ACC112 (cell line): ENCODE measurements around the gene TOLLIP.
"Not testable (repeated sequence)": the region's sequence is repeated elsewhere in the genome, so short reads cannot be mapped to it uniquely, and the experiment has no call there.

Source experiments
- H2AFZ ChIP-seq: fragments of 200-600 bp; sonication (generic); one replicate; pipeline ENCODE4 v1.6.0; 2017; ENCODE audit warnings: antibody characterized with exemption, low read length; ENCODE audit not compliant: unreplicated experiment
- H3K27ac ChIP-seq: fragments of 200-600 bp; sonication (generic); 2 replicates; pipeline ENCODE4 v1.5.1; 2014; ENCODE audit warnings: low read depth, mild to moderate bottlenecking, antibody characterized with exemption, low read length, moderate library complexity
- H3K27me3 ChIP-seq: fragments of 200-600 bp; sonication (generic); 2 replicates; pipeline ENCODE4 v1.6.1; 2014; ENCODE audit warnings: mild to moderate bottlenecking, antibody characterized with exemption, low read length, moderate library complexity, mixed read lengths; ENCODE audit not compliant: insufficient read depth
- H3K36me3 ChIP-seq: fragments of 200-600 bp; sonication (generic); 2 replicates; pipeline ENCODE4 v1.6.1; 2016; ENCODE audit warnings: mild to moderate bottlenecking, antibody characterized with exemption, low read length, moderate library complexity, mixed read lengths; ENCODE audit not compliant: insufficient read depth
- H3K4me1 ChIP-seq: fragments of 200-600 bp; sonication (generic); one replicate; pipeline ENCODE4 v1.6.1; 2016; ENCODE audit warnings: low read length, mixed read lengths; ENCODE audit not compliant: insufficient read depth, unreplicated experiment, control insufficient read depth
- H3K4me3 ChIP-seq: fragments of 200-600 bp; sonication (generic); 2 replicates; pipeline ENCODE4 v1.5.1; 2014; ENCODE audit warnings: mild to moderate bottlenecking, low read depth, low read length
- H3K79me2 ChIP-seq: fragments of 200-600 bp; sonication (generic); one replicate; pipeline ENCODE4 v1.6.0; 2016; ENCODE audit warnings: low read length; ENCODE audit not compliant: control insufficient read depth, unreplicated experiment, insufficient read depth

The TOLLIP gene

DNA sequence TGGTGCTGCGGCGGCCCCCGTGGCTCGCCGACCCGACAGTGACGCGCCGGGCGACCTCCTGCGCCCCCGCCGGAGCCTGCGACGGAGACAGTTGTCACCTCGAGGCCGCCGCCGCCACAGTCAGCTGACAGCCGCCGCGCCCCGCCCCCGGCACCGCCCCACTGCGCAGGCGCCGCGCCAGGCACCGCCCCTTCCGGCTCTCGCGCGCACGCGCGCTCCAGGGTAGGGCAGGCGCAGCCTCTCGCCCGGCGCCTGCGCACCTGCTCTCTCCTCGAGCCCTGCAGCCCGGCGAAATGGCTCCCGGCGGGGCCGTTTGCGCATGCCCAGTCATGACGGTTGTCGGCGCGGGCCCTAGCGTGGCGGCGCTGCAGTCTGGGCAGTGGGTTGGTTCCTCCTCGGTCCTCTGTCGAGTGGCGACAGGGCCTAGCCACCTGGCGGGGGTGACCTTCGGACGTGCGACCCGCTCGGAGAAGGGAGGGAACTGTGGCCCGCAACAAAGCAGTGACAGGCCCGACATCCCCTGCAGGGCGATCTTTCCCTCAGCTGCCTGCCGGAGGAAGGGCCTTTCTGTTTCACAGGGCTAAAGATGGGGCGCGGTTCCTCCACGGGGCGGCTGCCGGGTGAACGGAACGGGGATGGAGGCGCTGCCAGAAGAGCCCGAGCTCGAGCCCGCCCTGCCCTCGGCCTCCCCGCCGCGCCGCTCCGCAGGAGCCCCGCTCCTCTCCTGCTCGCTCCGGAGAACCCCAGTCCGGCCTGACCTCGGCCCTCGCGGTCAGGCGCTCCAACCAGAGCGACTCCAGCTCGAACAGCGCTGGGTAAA, at the start of gene TOLLIP:
TOLLIP (minus strand) TSS at position 135 of the 820 bp plus-strand sequence; CDS start at position 1, 134 bp downstream.
- H2AFZ ChIP-seq = peak within 1 kb of the TSS; percentile 99
- peaks cover 20% of the 10 kb centered on the region for H3K4me1 ChIP-seq
- peaks cover 44% of the 10 kb centered on the region for H3K79me2 ChIP-seq
- peaks cover 4% of the 10 kb centered on the region; the same call in 1 of the 2 replicates for H3K36me3 ChIP-seq
- H3K4me3 ChIP-seq = peak within 1 kb of the TSS; percentile 80
- peak within 1 kb of the TSS; percentile 26; the same call in 1 of the 2 replicates for H3K27ac ChIP-seq
- H3K27me3 ChIP-seq = 0 out of 2 replicates have a peak, but pooled peaks cover 4% of the 10 kb centered on the region

DNA sequence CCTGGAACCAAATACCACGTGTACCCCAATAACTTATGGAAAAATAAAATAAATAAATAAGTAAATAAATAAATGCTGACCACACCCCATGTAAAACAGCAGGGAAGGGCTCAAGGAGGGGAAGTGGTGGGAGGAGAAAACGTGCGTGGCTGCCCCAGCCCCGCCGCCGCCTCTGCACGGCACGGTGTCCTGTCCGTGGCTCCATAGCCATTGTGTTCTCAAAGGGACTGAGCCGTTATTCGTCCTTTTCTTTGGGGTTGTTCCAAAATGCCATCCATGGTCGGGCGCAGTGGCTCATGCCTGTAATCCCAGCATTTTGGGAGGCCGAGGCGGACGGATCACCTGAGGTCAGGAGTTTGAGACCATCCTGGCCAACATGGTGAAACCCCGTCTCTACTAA, 49.5 kb upstream of the TOLLIP start:
- H3K4me1 ChIP-seq, H3K4me3 ChIP-seq: not testable (repeated sequence)
- H3K27me3 ChIP-seq = peaks cover 31% of the 10 kb centered on the region

DNA sequence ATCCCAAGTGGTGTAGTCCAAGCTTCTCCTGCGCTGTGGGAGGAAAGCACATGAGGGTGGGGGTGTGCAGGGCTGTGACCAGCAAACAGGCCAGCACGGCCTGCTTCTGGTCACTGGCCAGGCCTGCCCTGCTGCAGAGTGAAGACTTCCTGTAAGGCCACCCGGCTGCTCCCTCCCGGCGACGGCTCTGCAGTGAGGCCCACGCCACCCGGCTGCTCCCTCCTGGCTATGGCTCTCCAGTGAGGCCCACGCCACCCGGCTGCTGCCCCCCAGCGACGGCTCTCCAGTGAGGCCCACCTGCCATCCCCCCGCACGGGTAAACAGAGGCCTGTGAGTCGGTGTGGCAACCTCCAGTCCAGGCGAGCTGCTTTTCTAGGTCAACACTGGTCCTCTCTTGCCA, 48.9 kb upstream of the TOLLIP start:
- H3K27ac ChIP-seq = no peak overlapping the region
- H2AFZ ChIP-seq = no peak overlapping the region
- H3K4me3 ChIP-seq = no peak overlapping the region
- H3K4me1 ChIP-seq = no peaks in the 10 kb centered on the region
- H3K27me3 ChIP-seq = peaks cover 25% of the 10 kb centered on the region
- no peaks in the 10 kb centered on the region for H3K36me3 ChIP-seq
- no peaks in the 10 kb centered on the region for H3K79me2 ChIP-seq

More for the DNA sequence above, 49.5 kb upstream of the TOLLIP start:
- H3K79me2 ChIP-seq, H3K36me3 ChIP-seq, H2AFZ ChIP-seq, H3K27ac ChIP-seq: not testable (repeated sequence)

DNA sequence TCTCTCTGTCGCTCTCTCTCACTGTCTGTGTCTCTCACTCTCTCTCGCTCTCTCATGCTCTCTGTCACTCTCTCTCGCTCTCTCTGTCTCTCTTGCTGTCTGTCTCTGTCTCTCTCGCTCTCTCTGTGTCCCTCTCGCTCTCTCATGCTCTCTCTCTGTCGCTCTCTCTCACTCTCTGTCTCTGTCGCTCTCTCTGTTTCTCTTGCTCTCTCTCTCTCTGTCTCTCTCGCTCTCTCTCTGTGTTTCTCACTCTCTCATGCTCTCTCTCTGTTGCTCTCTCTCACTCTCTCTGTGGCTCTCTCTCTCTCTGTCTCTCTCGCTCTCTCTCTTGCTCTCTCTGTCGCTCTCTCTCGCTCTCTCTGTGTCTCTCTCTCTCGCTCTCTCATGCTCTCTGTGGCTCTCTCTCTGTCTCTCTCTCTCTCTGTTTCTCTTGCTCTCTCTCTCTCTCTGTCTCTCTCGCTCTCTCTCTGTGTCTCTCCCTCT, 47.1 kb upstream of the TOLLIP start:
- Histone ChIP-seq H3K27ac (no peak overlapping the region), H3K36me3 (no peaks in the 10 kb centered on the region), H2AFZ (no peak overlapping the region), H3K4me3 (no peak overlapping the region), H3K4me1 (no peaks in the 10 kb centered on the region), H3K79me2 (no peaks in the 10 kb centered on the region), H3K27me3 (peaks cover 20% of the 10 kb centered on the region)

DNA sequence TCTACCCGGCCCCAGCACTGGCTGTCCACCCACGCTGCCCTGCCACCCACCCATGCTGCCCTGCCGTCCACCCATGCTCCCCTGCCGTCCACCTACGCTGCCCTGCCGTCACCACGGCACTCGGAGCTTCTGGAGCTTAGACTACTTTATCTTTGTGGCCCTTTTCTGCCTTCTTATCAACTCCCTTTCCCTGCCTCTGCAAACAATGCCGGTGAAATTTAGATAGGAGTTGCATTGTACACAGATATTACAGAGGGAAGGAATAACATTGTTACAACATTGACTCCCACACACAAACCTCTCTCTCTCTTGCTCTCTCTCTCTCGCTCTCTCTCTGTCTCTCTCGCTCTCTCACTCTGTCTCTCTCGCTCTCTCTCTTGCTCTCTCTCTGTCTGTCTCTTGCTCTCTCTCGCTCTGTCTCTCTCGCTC, 46.6 kb upstream of the TOLLIP start:
- H3K79me2 ChIP-seq = no peaks in the 10 kb centered on the region
- no peaks in the 10 kb centered on the region for H3K36me3 ChIP-seq
- no peaks in the 10 kb centered on the region for H3K4me1 ChIP-seq
- H3K27ac ChIP-seq = no peak overlapping the region
- H2AFZ ChIP-seq = no peak overlapping the region
- peaks cover 24% of the 10 kb centered on the region for H3K27me3 ChIP-seq
- no peak overlapping the region for H3K4me3 ChIP-seq

DNA sequence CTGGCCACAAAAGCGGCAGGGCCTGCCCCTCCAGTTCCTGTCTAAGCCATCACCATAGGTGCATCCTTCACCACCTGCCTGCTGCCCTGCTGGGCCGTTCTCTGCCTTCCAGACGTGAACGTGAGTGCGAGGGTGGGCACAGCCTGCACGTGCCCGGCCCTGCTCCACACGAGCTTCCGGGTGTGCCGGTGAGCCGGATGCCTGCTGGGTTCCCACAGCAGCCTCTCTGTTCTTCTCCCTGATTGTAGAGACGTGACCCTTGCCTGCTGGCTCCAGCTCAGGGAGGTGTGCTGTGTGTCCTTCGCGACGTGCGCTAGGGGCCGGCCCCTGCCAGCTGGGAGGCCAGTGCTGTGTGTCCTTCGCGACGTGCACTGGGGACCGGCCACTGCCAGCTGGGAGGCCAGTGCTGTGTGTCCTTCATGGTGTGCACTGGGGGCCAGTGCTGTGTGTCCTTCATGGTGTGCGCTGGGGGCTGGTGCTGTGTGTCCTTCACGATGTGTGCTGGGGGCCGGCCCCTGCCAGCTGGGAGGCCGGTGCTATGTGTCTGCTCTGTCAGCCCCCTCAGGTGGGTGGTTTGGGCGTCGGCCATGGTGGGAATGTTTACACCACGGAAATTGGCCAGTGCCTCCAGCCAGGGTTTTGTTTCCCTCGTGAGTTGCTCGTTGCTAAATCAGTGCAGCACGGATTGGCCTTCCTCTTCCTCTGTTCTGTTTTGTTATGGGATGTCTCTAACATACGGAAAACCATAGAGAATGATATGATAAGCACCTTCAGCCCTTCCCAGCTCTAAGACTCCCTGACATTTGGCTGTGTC, 44.9 kb upstream of the TOLLIP start:
- Histone ChIP-seq H2AFZ (no peak overlapping the region), H3K36me3 (no peaks in the 10 kb centered on the region), H3K4me3 (no peak overlapping the region), H3K27me3 (peaks cover 24% of the 10 kb centered on the region), H3K4me1 (no peaks in the 10 kb centered on the region), H3K79me2 (no peaks in the 10 kb centered on the region), H3K27ac (no peak overlapping the region)

DNA sequence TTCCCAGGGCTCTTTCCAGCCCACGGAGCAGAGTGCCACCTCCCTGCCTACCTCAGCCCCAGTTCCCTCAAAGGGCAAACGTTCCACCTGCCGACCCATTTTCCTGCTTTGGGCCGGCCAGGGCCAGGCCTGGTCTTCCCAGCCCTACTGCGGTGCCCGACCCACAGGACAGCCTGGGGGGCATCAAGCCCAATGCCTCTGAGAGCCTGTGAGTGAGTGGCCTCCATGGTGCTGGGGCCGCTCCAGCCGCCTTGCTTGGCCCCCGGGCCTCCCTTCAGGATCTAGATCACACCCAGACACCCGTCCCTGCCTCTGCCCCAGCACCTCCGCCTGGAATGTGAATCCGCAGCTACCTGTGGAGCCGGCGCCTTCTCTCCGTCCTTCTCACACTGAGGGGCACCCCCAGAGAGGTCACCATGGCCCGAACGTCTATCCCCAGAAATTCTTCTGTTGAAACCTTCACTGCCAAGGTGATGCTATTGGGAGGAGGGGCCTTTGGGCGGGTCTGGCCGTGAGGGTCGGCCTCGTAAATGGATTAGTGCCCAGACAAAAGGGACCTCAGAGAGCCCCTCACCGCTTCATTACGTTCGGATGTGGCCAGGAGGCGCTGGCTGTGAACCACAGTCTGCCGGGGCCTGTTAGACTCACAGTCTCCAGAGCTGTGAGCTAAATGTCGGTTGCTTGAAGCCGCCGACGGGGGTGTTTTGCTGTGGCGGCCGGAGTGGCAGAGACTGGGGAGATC, 44.1 kb upstream of the TOLLIP start:
- no peak overlapping the region for H3K4me3 ChIP-seq

DNA sequence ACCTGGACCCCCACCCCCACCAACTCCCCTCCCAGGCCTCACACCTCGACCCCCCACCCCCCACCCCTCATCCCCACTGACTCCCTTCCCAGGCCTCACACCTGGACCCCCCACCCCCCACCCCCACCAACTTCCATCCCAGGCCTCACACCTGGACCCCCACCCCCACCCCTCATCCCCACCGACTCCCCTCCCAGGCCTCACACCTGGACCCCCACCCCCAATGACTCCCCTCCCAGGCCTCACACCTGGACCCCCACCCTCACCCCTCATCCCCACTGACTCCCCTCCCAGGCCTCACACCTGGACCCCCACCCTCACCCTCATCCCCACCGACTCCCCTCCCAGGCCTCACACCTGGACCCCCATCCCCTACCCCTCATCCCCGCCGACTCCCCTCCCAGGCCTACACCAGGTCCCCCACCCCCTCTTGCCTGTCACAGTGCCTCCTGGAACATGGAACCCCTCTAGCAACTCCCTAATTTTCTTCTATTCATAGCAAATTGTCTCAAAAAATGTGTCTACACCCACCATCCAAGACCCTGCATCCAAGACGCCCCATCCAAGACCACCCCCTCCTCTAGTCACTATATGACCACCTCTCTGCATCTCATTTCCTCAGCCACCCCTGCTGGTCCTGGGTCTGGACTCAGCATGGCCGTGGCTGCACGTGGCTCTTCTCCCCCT, 43.4 kb upstream of the TOLLIP start:
- Histone ChIP-seq H3K36me3 (no peaks in the 10 kb centered on the region), H3K27me3 (peaks cover 20% of the 10 kb centered on the region), H3K4me3 (no peak overlapping the region), H3K4me1 (no peaks in the 10 kb centered on the region), H3K27ac (no peak overlapping the region), H2AFZ (no peak overlapping the region), H3K79me2 (no peaks in the 10 kb centered on the region)

More for the DNA sequence above, 44.1 kb upstream of the TOLLIP start:
- Histone ChIP-seq H3K27ac (no peak overlapping the region), H3K4me1 (no peaks in the 10 kb centered on the region), H3K27me3 (peaks cover 24% of the 10 kb centered on the region), H3K79me2 (no peaks in the 10 kb centered on the region), H2AFZ (no peak overlapping the region), H3K36me3 (no peaks in the 10 kb centered on the region)

DNA sequence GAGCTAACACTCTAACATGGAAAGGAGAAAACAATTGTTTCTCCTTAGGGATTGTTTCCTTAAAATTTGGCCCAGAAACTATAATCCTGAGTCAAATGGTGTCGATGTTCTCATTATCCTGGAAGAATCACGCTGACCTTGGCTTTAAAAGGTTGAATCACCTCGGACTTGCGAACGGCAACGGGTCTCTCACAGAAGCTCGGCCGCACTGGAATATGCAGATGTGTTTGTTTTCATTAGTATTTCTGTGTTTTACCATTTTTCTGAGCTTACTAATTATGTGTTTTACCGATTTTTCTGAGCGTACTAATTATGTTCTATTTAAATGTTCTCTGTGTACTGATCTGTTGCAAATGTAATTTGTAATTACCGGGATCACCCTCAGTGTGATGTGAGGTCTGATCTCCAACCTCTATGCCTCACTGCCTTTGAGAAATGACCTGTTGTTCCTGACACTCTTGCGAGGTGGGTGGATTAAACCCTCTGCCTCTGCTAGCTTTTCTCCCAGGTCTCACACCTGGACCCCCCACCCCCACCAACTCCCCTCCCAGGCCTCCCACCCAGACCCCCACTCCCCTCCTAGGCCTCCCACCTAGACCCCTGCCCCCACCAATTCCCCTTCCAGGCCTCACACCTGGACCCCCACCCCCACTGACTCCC, 42.0 kb upstream of the TOLLIP start:
- Histone ChIP-seq H3K4me3 (no peak overlapping the region), H3K36me3 (no peaks in the 10 kb centered on the region), H3K27ac (no peak overlapping the region), H2AFZ (no peak overlapping the region), H3K4me1 (no peaks in the 10 kb centered on the region), H3K27me3 (peaks cover 13% of the 10 kb centered on the region; the same call in 1 of the 2 replicates), H3K79me2 (no peaks in the 10 kb centered on the region)
